HCT116 (cell line): ENCODE results near the gene MUC5B. TPM values are rescaled to one million over a fixed set of nuclear protein-coding genes. Genes with fewer than 3 reads are reported as not detected.

Experiments used
- ATAC-seq: fragments of 200-7000 bp; cut with Tn5 transposase; 2 replicates; pipeline ENCODE4 v1.9.1; 2020; ENCODE audit warnings: mild to moderate bottlenecking, moderate library complexity
- BruUV-seq: library from RNA; stranded (reverse); fragments of 400-500 nt; replicated peaks from 2 replicates; lab custom pipeline; 2021; lab: Mats Ljungman, UMichigan
- CTCF ChIA-PET: fragments of 300-600 bp; sonication (Branson Sonifier 250); formaldehyde crosslinking; loops from one replicate; lab custom pipeline; 2021; ENCODE audit warnings: antibody characterized with exemption; lab: Charles Lee
- POLR2A ChIA-PET: fragments of 300-600, 350-600 bp; sonication (Branson Sonifier 250); formaldehyde crosslinking; loops from one replicate; lab custom pipeline; 2021; ENCODE audit warnings: antibody characterized with exemption; lab: Charles Lee
- RAD21 ChIA-PET, 2 experiments: fragments of 300-600 bp; sonication (Branson Sonifier 250); formaldehyde crosslinking; loops; one replicate each; lab custom pipeline; 2023; ENCODE audit warnings: low total read pairs in 2 of 2; ENCODE audit not compliant: uncharacterized antibody in 2 of 2, unreplicated experiment in 2 of 2, low non-redundant PET in 1 of 2; lab: Charles Lee
- DNase-seq: peaks from one replicate; pipeline ENCODE4 v3.0.0-alpha.2; 2010; ENCODE audit warnings: low read depth, low spot score
- H2AFZ ChIP-seq: fragments of 200-600 bp; shearing (Covaris generic), sonication (generic); 2 replicates; pipeline ENCODE4 v1.6.1; 2017; ENCODE audit warnings: low read depth, mixed run types, mixed read lengths, antibody characterized with exemption, low read length; ENCODE audit not compliant: poor library complexity, severe bottlenecking
- H3K27ac ChIP-seq: 2 replicates; pipeline ENCODE4 v1.5.1; 2012; ENCODE audit warnings: low read depth, low read length
- H3K27me3 ChIP-seq: fragments of 200-600 bp; sonication (generic); 2 replicates; pipeline ENCODE4 v1.6.1; 2016; ENCODE audit warnings: mixed run types, low read length, mixed read lengths; ENCODE audit not compliant: insufficient read depth
- H3K36me3 ChIP-seq, 2 experiments: fragments of 200-500 bp in 1 of 2; fragments of 200-600 bp in 1 of 2; sonication (Bioruptor generic) in 1 of 2; sonication (generic) in 1 of 2; 2 replicates each; pipeline versions ENCODE4 v1.5.1 to v1.6.1; 2014 to 2016; ENCODE audit warnings: low read length in 2 of 2, inconsistent platforms in 1 of 2, mixed read lengths in 1 of 2, mixed run types in 1 of 2; ENCODE audit not compliant: insufficient read depth in 2 of 2, control insufficient read depth in 1 of 2
- H3K4me1 ChIP-seq, 2 experiments: fragments of 200-600 bp in 1 of 2; sonication (generic) in 1 of 2; 2 replicates each; pipeline versions ENCODE4 v1.5.1 to v1.6.1; 2012 to 2017; ENCODE audit warnings: low read length in 2 of 2, inconsistent platforms in 1 of 2, mild to moderate bottlenecking in 1 of 2, mixed read lengths in 1 of 2, mixed run types in 1 of 2, moderate library complexity in 1 of 2; ENCODE audit not compliant: insufficient read depth in 2 of 2, control insufficient read depth in 1 of 2
- H3K4me2 ChIP-seq: fragments of 200-600 bp; sonication (generic); 2 replicates; pipeline ENCODE4 v1.6.1; 2017; ENCODE audit warnings: mixed run types, low read length, mixed read lengths
- H3K4me3 ChIP-seq, 2 experiments: fragments of 200-600 bp in 1 of 2; sonication (generic) in 1 of 2; replicated peaks in 1 of 2; 2 replicates each; pipeline ENCODE4 v1.5.1; 2011 to 2016; ENCODE audit warnings: low read length in 2 of 2, control low read depth in 1 of 2, low read depth in 1 of 2, mild to moderate bottlenecking in 1 of 2, mixed read lengths in 1 of 2, mixed run types in 1 of 2
- H3K79me2 ChIP-seq: fragments of 200-600 bp; sonication (generic); 2 replicates; pipeline ENCODE4 v1.6.1; 2017; ENCODE audit warnings: mild to moderate bottlenecking, mixed run types, low read length, moderate library complexity, mixed read lengths; ENCODE audit not compliant: insufficient read depth
- H3K9ac ChIP-seq: fragments of 200-600 bp; sonication (generic); 2 replicates; pipeline ENCODE4 v1.6.1; 2016; ENCODE audit warnings: low read length, mixed read lengths
- H3K9me2 ChIP-seq: fragments of 200-600 bp; sonication (generic), shearing (Covaris generic); 2 replicates; pipeline ENCODE4 v1.6.1; 2017; ENCODE audit warnings: mixed run types, mild to moderate bottlenecking, moderate library complexity; ENCODE audit not compliant: insufficient read depth
- H3K9me3 ChIP-seq, 2 experiments: fragments of 200-500 bp in 1 of 2; fragments of 200-600 bp in 1 of 2; sonication (Bioruptor generic) in 1 of 2; sonication (generic) in 1 of 2; 2 replicates each; pipeline ENCODE4 v1.6.1; 2014 to 2017; ENCODE audit warnings: low read length in 2 of 2, mixed read lengths in 2 of 2, inconsistent platforms in 1 of 2, low read depth in 1 of 2, mild to moderate bottlenecking in 1 of 2, mixed run types in 1 of 2, moderate library complexity in 1 of 2; ENCODE audit not compliant: control insufficient read depth in 1 of 2, insufficient read depth in 1 of 2
- H4K20me1 ChIP-seq: fragments of 200-600 bp; sonication (generic), shearing (Covaris generic); 2 replicates; pipeline ENCODE4 v1.6.1; 2017; ENCODE audit warnings: mixed run types, mild to moderate bottlenecking, moderate library complexity; ENCODE audit not compliant: insufficient read depth
- ELF1 ChIP-seq: IDR thresholded peaks from 2 replicates; pipeline ENCODE4 v1.6.1; 2012; ENCODE audit warnings: low read depth, borderline replicate concordance
- EZH2phosphoT487 ChIP-seq: fragments of 200-600 bp; IDR thresholded peaks from 2 replicates; pipeline ENCODE4 v1.6.1; 2018; ENCODE audit warnings: antibody characterized with exemption, borderline replicate concordance
- JUND ChIP-seq: IDR thresholded peaks from 2 replicates; pipeline ENCODE4 v1.6.1; 2012
- MAX ChIP-seq: IDR thresholded peaks from 2 replicates; pipeline ENCODE4 v1.6.1; 2012
- POLR2A ChIP-seq: IDR thresholded peaks from 2 replicates; pipeline ENCODE4 v1.7.0; 2011; ENCODE audit warnings: borderline replicate concordance; ENCODE audit not compliant: insufficient read depth, insufficient read length; ENCODE audit errors: extremely low read depth
- REST ChIP-seq: IDR thresholded peaks from 2 replicates; pipeline ENCODE4 v1.6.1; 2012; ENCODE audit warnings: low read depth
- SP1 ChIP-seq: IDR thresholded peaks from 2 replicates; pipeline ENCODE4 v1.6.1; 2012; ENCODE audit warnings: low read depth
- TCF7L2 ChIP-seq: IDR thresholded peaks from 2 replicates; pipeline ENCODE4 v1.7.0; 2011; ENCODE audit warnings: borderline replicate concordance, inconsistent platforms; ENCODE audit not compliant: insufficient read depth, insufficient read length; ENCODE audit errors: extremely low read depth
- ZBTB33 ChIP-seq: IDR thresholded peaks from 2 replicates; pipeline ENCODE4 v1.6.1; 2011; ENCODE audit warnings: mild to moderate bottlenecking, low read length, moderate library complexity; ENCODE audit not compliant: insufficient replicate concordance; ENCODE audit errors: extremely low read depth
- intact Hi-C: fragments of 100-400 bp; cut with micrococcal nuclease; formaldehyde crosslinking; loops from 2 replicates; pipeline ENCODE4 v1.10.0; 2022
- total RNA-seq: library from RNA; stranded (reverse); gene quantifications from one replicate; pipeline ENCODE4 v1.2.1, GENCODE V29; 2021; ENCODE audit not compliant: unreplicated experiment

The MUC5B gene
- total RNA-seq, 1 experiment from 2014 or later = 1.5 TPM

GRCh38 chr11:1201395-1202153, 21.3 kb upstream of the MUC5B start (continued):
- TF ChIP-seq MAX = no peak

- Histone ChIP-seq H3K27me3 (no peaks in the 10 kb centered on the region), H2AFZ (no peak overlapping the region), H3K9ac (no peak overlapping the region), H3K4me2 (no peak overlapping the region), H3K36me3 (no peaks in the 10 kb centered on the region), H3K9me2 (no peaks in the 10 kb centered on the region), H3K79me2 (no peaks in the 10 kb centered on the region)
- RAD21 ChIA-PET = no interaction called here
- BruUV-seq = no TSS peak
- POLR2A ChIA-PET = no interaction called here
- TF ChIP-seq EZH2phosphoT487 (no peak), MAX (no peak), SP1 (no peak), REST (no peak), POLR2A (no peak), JUND (no peak), ZBTB33 (no peak), TCF7L2 (no peak), ELF1 (no peak)
- TF ChIP-seq, all 23 proteins: peak for 0
- no peaks in the 10 kb centered on the region for H3K9me3 ChIP-seq
- intact Hi-C loops = loop anchor here (5.0 kb wide), 1 partner anchor 50 kb away; no protein-coding TSS in a partner anchor
- DNase-seq (no peak), ATAC-seq (peak; percentile 1; the same call in 1 of the 2 replicates)
- H3K4me1 ChIP-seq = peaks cover 13 to 17% of the 10 kb centered on the region in 2 experiments
- CTCF ChIA-PET = interaction anchor here (0.6 to 1.3 kb wide), 2 partner anchors 18 to 313 kb away, joined by 3 to 4 read pairs; no protein-coding TSS in a partner anchor
- no peak overlapping the region for H3K27ac ChIP-seq
- H4K20me1 ChIP-seq = no peaks in the 10 kb centered on the region
- H3K4me3 ChIP-seq = no peak overlapping the region
These were observed 20.6 kb upstream of the MUC5B start for GRCh38 chr11:1202154-1202775.
